GM12865 (cell line): ENCODE results near the gene SLC48A1.

Experiments used
- DNase-seq: peaks from one replicate; pipeline ENCODE4 v3.0.0; 2010; ENCODE audit warnings: low read depth
- H3K4me3 ChIP-seq: 2 replicates; pipeline ENCODE4 v1.5.1; 2011; ENCODE audit warnings: mild to moderate bottlenecking, low read depth, low read length, control low read depth
- CTCF ChIP-seq: IDR thresholded peaks from 2 replicates; pipeline ENCODE4 v1.5.1; 2011; ENCODE audit warnings: low read length, control low read depth, low read depth, inconsistent platforms; ENCODE audit not compliant: insufficient read depth; ENCODE audit errors: missing control alignments

SLC48A1 gene

GRCh38 chr12:47751561-47751960 is 21.5 kb upstream of the SLC48A1 start:
- no peak overlapping the region for H3K4me3 ChIP-seq
- no peak for DNase-seq
- no peak for TF ChIP-seq CTCF

- TF ChIP-seq CTCF: no peak
- no peak for DNase-seq
- H3K4me3 ChIP-seq: no peak overlapping the region
Measured at GRCh38 chr12:47752121-47752520, 20.9 kb upstream of the SLC48A1 start.

- no peak for TF ChIP-seq CTCF
- H3K4me3 ChIP-seq: no peak overlapping the region
- no peak for DNase-seq
Measured at GRCh38 chr12:47752552-47752951, 20.5 kb upstream of the SLC48A1 start.

- no peak overlapping the region for H3K4me3 ChIP-seq
- peak; percentile 37 for DNase-seq
- no peak for TF ChIP-seq CTCF
Measured at GRCh38 chr12:47753021-47754001, 19.7 kb upstream of the SLC48A1 start.

GRCh38 chr12:47754126-47754525 is 18.9 kb upstream of the SLC48A1 start:
- no peak overlapping the region for H3K4me3 ChIP-seq
- no peak for TF ChIP-seq CTCF
- no peak for DNase-seq

GRCh38 chr12:47754881-47755280 is 18.2 kb upstream of the SLC48A1 start:
- DNase-seq: peak; percentile 66
- TF ChIP-seq CTCF: no peak
- peak overlapping the region; percentile 58 for H3K4me3 ChIP-seq
